ENCODE results near the gene NOP14.
A peak's percentile ranks its signal among the peaks of the same experiment; 100 is the strongest.

Gene NOP14

DNA sequence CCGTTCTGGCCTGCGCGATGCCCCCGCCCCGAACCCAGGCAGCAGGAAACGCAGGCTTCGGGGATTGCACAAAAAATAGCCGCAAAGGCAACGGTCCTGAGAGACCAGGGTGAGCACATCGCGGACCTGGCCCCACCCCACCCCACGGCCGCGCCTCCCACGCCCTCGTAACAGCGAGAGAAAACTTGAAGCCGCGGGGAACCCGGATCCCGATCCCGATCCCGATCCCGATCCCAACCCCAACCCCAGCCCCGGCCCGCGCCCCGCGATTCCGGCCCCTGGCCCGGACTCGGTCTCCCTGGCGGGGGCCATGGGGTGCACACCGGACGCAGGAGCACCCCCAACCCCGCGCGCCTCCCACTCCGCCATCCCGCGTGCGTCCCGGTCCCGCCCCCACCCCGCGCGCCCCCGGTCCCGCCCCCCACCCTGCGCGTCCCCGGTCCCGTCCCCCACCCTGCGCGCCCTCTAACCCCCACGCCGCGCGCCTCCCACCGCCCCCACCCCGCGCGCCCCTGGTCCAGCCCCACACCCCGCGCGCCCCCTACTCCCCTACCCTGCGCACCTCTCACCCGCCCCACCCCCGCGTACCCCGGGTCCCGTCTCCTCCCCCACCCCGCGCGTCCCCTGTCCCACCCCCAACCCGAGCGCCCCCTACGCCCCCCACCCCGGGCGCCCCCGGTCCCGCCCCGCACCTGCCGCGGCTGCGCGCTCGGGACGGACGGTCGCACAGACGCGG lies 29.0 kb downstream of the NOP14 start:
- POLR2A ChIA-PET, result interaction anchor here (1.4 kb wide), 1 partner anchor 30 kb away, joined by 4 read pairs; the partner anchor contains the start of genes GRK4 and NOP14
- TF ChIP-seq REST (tag by site-specific recombination; IDR thresholded peaks at IDR 0.05), result no peak
- no peak for TF ChIP-seq ZNF514 (tag by site-specific recombination; IDR thresholded peaks at IDR 0.05)
- TF ChIP-seq ZNF596 (tag by site-specific recombination; IDR thresholded peaks at IDR 0.05), result no peak
- no peak for TF ChIP-seq ZNF837 (tag by site-specific recombination; IDR thresholded peaks at IDR 0.05)
- 0 out of 2 replicates have a peak, but pooled peaks have one; percentile 9 for TF ChIP-seq EGR2 (tag by site-specific recombination; IDR thresholded peaks at IDR 0.05; ENCODE audit: low read depth)
- TF ChIP-seq KLF8 (tag by site-specific recombination; IDR thresholded peaks at IDR 0.05), result peak; percentile 51; the same call in 1 of the 2 replicates
- TF ChIP-seq IKZF3 (tag by site-specific recombination; IDR thresholded peaks at IDR 0.05), result peak; percentile 72
- TF ChIP-seq GLIS2 (tag by site-specific recombination; IDR thresholded peaks at IDR 0.05), result peak; percentile 18; the same call in 1 of the 2 replicates
- no peak for TF ChIP-seq ZNF274 (IDR thresholded peaks at IDR 0.05; ENCODE audit: low read length)
- no peak for TF ChIP-seq ZNF274 (tag by site-specific recombination; IDR thresholded peaks at IDR 0.05; ENCODE audit: borderline replicate concordance)
- no peak for TF ChIP-seq ZNF362 (tag by site-specific recombination; IDR thresholded peaks at IDR 0.05)
- 0 out of 2 replicates have a peak, but pooled peaks have one; percentile 26 for TF ChIP-seq KLF1 (tag by site-specific recombination; IDR thresholded peaks at IDR 0.05)
- 0 out of 2 replicates have a peak, but pooled peaks have one; percentile 45 for TF ChIP-seq PATZ1 (tag by site-specific recombination; IDR thresholded peaks at IDR 0.05)
- TF ChIP-seq SP2 (tag by site-specific recombination; IDR thresholded peaks at IDR 0.05), result 0 out of 2 replicates have a peak, but pooled peaks have one; percentile 8
- TF ChIP-seq TCF7L2 (IDR thresholded peaks at IDR 0.05; ENCODE audit: borderline replicate concordance, low read depth, low read length), result no peak
- TF ChIP-seq GLI2 (tag by site-specific recombination; IDR thresholded peaks at IDR 0.05; ENCODE audit: borderline replicate concordance, low read depth), result no peak
- TF ChIP-seq, protein P1, sequence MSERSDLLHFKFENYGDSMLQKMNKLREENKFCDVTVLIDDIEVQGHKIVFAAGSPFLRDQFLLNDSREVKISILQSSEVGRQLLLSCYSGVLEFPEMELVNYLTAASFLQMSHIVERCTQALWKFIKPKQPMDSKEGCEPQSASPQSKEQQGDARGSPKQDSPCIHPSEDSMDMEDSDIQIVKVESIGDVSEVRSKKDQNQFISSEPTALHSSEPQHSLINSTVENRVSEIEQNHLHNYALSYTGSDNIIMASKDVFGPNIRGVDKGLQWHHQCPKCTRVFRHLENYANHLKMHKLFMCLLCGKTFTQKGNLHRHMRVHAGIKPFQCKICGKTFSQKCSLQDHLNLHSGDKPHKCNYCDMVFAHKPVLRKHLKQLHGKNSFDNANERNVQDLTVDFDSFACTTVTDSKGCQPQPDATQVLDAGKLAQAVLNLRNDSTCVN (tag by site-specific recombination; optimal IDR thresholded peaks at IDR 0.05), result peak; percentile 28
- peaks cover 6 to 71% of the 10 kb centered on the region in 2 experiments; a peak in 2 of 3 replicates for H3K36me3 ChIP-seq (ENCODE audit: control insufficient read depth in 2 of 2, insufficient read depth in 1 of 2, low read length in 2 of 2)
- CTCF ChIA-PET, result interaction anchor here (1.6 kb wide), 1 partner anchor 22 kb away, joined by 7 read pairs; no protein-coding TSS in a partner anchor
- no peaks in the 10 kb centered on the region; the same call in 1 of the 2 replicates for H3K4me1 ChIP-seq (ENCODE audit: control insufficient read depth, insufficient read depth, low read length)
- peak overlapping the region; percentile 92 for H3K4me3 ChIP-seq (ENCODE audit: low read depth, low read length)
- no peak overlapping the region; the same call in 1 of the 2 replicates for H3K27ac ChIP-seq (ENCODE audit: extremely low read depth, low read depth, low read length)
- H3K9me3 ChIP-seq (ENCODE audit: control insufficient read depth, insufficient read depth, low read depth, low read length), result no peaks in the 10 kb centered on the region

Data from HEK293 (cell line).